Uterus (tissue), 4 donors: ENCODE data around the gene DLGAP3. TPM values are rescaled to one million over a fixed set of nuclear protein-coding genes. Genes with fewer than 3 reads are reported as not detected.
A peak's percentile ranks its signal among the peaks of the same experiment; 100 is the strongest.
"Not testable (repeated sequence)": the region's sequence is repeated elsewhere in the genome, so short reads cannot be mapped to it uniquely, and the experiment has no call there.

Experiments used
- DNase-seq, 2 donors: peaks; one replicate each; pipeline ENCODE4 v3.0.0-alpha.2; 2019 to 2020
- H3K27ac ChIP-seq, 2 donors: fragments of 200-600 bp; sonication (generic); 1 replicate in 1 of 2; 2 replicates in 1 of 2; pipeline ENCODE4 v1.5.1; 2016 to 2018
- H3K27me3 ChIP-seq, 2 donors: fragments of 200-600 bp; sonication (generic); one replicate each; pipeline ENCODE4 v1.5.1; 2018 to 2019; ENCODE audit warnings: control low read depth in 1 of 2
- H3K36me3 ChIP-seq, 2 donors: fragments of 200-600 bp; sonication (generic); one replicate each; pipeline ENCODE4 v1.5.1; 2019; ENCODE audit warnings: control low read depth in 1 of 2
- H3K4me1 ChIP-seq, 2 donors: fragments of 200-600 bp; sonication (generic); one replicate each; pipeline ENCODE4 v1.5.1; 2018 to 2019; ENCODE audit warnings: control low read depth in 1 of 2
- H3K4me3 ChIP-seq, 2 donors: fragments of 200-600 bp; sonication (generic); 1 replicate in 1 of 2; 2 replicates in 1 of 2; pipeline ENCODE4 v1.5.1; 2018 to 2019; ENCODE audit warnings: mild to moderate bottlenecking in 1 of 2
- H3K9me3 ChIP-seq, 2 donors: fragments of 200-600 bp; sonication (generic); one replicate each; pipeline ENCODE4 v1.5.1; 2019; ENCODE audit warnings: control low read depth in 1 of 2
- CTCF ChIP-seq, 4 experiments: fragments of 200-600 bp in 2 of 4; fragments of 450-650 bp in 2 of 4; sonication (generic) in 2 of 4; IDR thresholded peaks; one replicate each; pipeline ENCODE4 v1.5.1; 2016 to 2019; ENCODE audit warnings: antibody characterized with exemption in 4 of 4, mild to moderate bottlenecking in 2 of 4, moderate library complexity in 1 of 4
- POLR2A ChIP-seq, 2 donors: fragments of 450-650 bp; IDR thresholded peaks; one replicate each; pipeline ENCODE4 v1.6.1; 2016; ENCODE audit warnings: antibody characterized with exemption in 2 of 2, mild to moderate bottlenecking in 1 of 2, moderate library complexity in 1 of 2
- intact Hi-C: fragments of 100-400 bp; cut with DNase I; formaldehyde crosslinking; loops from one replicate; pipeline ENCODE4 v1.15.1; 2023; ENCODE audit warnings: low total_unique reads
- total RNA-seq, 4 donors: library from RNA; depleted of rRNA in 3 of 4; stranded (reverse); fragments of >200 nt in 3 of 4; gene quantifications; one replicate each; pipeline versions ENCODE4 v1.1.0 to v1.2.4, GENCODE V29; 2014 to 2023
- donor health status: DM: yes; HTN: yes; CAD: no.

DLGAP3 gene
- total RNA-seq, 4 donors from 2014 or later: 0.14 TPM; not detected in 3

GRCh38 chr1:34946211-34946610 lies 16.8 kb upstream of the DLGAP3 start:
- intact Hi-C loops: no loop called here

GRCh38 chr1:34941798-34942197 lies 12.3 kb upstream of the DLGAP3 start:
- H3K4me1 ChIP-seq, H3K27me3 ChIP-seq, H3K36me3 ChIP-seq, intact Hi-C loops, H3K4me3 ChIP-seq, H3K9me3 ChIP-seq, H3K27ac ChIP-seq, DNase-seq: not testable (repeated sequence)

More at GRCh38 chr1:34946211-34946610, 16.8 kb upstream of the DLGAP3 start:
- no peaks in the 10 kb centered on the region for H3K27me3 ChIP-seq
- no peaks in the 10 kb centered on the region for H3K4me1 ChIP-seq
- no peaks in the 10 kb centered on the region for H3K9me3 ChIP-seq
- DNase-seq: no peak
- H3K36me3 ChIP-seq: no peaks in the 10 kb centered on the region
- no peak overlapping the region for H3K4me3 ChIP-seq
- H3K27ac ChIP-seq: no peak overlapping the region
- TF ChIP-seq CTCF (IDR thresholded peaks at IDR 0.05): no peak
- TF ChIP-seq POLR2A (IDR thresholded peaks at IDR 0.05): no peak

- no peak for TF ChIP-seq POLR2A (IDR thresholded peaks at IDR 0.05)
- no peak for TF ChIP-seq CTCF (IDR thresholded peaks at IDR 0.05)
- Histone ChIP-seq H3K36me3 (no peaks in the 10 kb centered on the region), H3K9me3 (no peaks in the 10 kb centered on the region), H3K27me3 (peaks cover 15 to 39% of the 10 kb centered on the region in 2 donors), H3K27ac (no peak overlapping the region), H3K4me1 (peaks cover 0 to 17% of the 10 kb centered on the region in 2 donors), H3K4me3 (no peak overlapping the region)
- intact Hi-C loops: no loop called here
- no peak for DNase-seq
Measured at GRCh38 chr1:34930702-34931071, 1.2 kb upstream of the DLGAP3 start.

- H3K27ac ChIP-seq: no peak overlapping the region
- no peak for TF ChIP-seq POLR2A (IDR thresholded peaks at IDR 0.05)
- TF ChIP-seq CTCF (IDR thresholded peaks at IDR 0.05): no peak
- DNase-seq: no peak
- no peaks in the 10 kb centered on the region for H3K9me3 ChIP-seq
- no peaks in the 10 kb centered on the region for H3K36me3 ChIP-seq
- peaks cover 0 to 17% of the 10 kb centered on the region in 2 donors for H3K4me1 ChIP-seq
- peaks cover 15 to 39% of the 10 kb centered on the region in 2 donors for H3K27me3 ChIP-seq
- H3K4me3 ChIP-seq: peak overlapping the region in 1 of 2 donors; percentile 9
- intact Hi-C loops: no loop called here
Measured at GRCh38 chr1:34929853-34930701, 627 bp upstream of the DLGAP3 start.

- H3K4me1 ChIP-seq: peaks cover 0 to 17% of the 10 kb centered on the region in 2 donors
- peak overlapping the region in 1 of 2 donors; percentile 9 for H3K4me3 ChIP-seq
- no peak for TF ChIP-seq POLR2A (IDR thresholded peaks at IDR 0.05)
- TF ChIP-seq CTCF (IDR thresholded peaks at IDR 0.05): no peak
- intact Hi-C loops: no loop called here
- no peak for DNase-seq
- no peaks in the 10 kb centered on the region for H3K9me3 ChIP-seq
- H3K27ac ChIP-seq: no peak overlapping the region
- H3K27me3 ChIP-seq: peaks cover 15 to 43% of the 10 kb centered on the region in 2 donors
- no peaks in the 10 kb centered on the region for H3K36me3 ChIP-seq
Measured at GRCh38 chr1:34928699-34929496, 552 bp downstream of the DLGAP3 start.
